Parathyroid adenoma (tissue), 2 donors: ENCODE data around the gene TPCN1.
A peak's percentile ranks its signal among the peaks of the same experiment; 100 is the strongest.

Experiments
- H2AFZ ChIP-seq: fragments of 300-600 bp; sonication (generic); one replicate; pipeline ENCODE4 v1.7.0; 2017; ENCODE audit warnings: antibody characterized with exemption, mild to moderate bottlenecking
- H3K27ac ChIP-seq: fragments of 300-600 bp; sonication (generic); one replicate; pipeline ENCODE4 v1.7.0; 2017
- H3K27me3 ChIP-seq: fragments of 300-600 bp; sonication (generic); one replicate; pipeline ENCODE4 v1.7.0; 2017; ENCODE audit warnings: low read length; ENCODE audit not compliant: control insufficient read depth, insufficient read depth
- H3K36me3 ChIP-seq: fragments of 300-600 bp; sonication (generic); one replicate; pipeline ENCODE4 v1.7.0; 2017; ENCODE audit warnings: low read length; ENCODE audit not compliant: control insufficient read depth, insufficient read depth
- H3K4me1 ChIP-seq: fragments of 300-600 bp; sonication (generic); one replicate; pipeline ENCODE4 v1.7.0; 2017; ENCODE audit warnings: control low read depth
- H3K4me2 ChIP-seq: fragments of 300-600 bp; sonication (generic); one replicate; pipeline ENCODE4 v1.7.0; 2017; ENCODE audit warnings: low read length
- H3K4me3 ChIP-seq: fragments of 300-600 bp; sonication (generic); one replicate; pipeline ENCODE4 v1.7.0; 2017; ENCODE audit warnings: low read depth, low read length
- H3K79me2 ChIP-seq: fragments of 300-600 bp; sonication (generic); one replicate; pipeline ENCODE4 v1.7.0; 2017; ENCODE audit warnings: control low read depth
- H3K9ac ChIP-seq: fragments of 300-600 bp; sonication (generic); one replicate; pipeline ENCODE4 v1.7.0; 2017; ENCODE audit warnings: mild to moderate bottlenecking
- H3K9me3 ChIP-seq: fragments of 300-600 bp; sonication (generic); one replicate; pipeline ENCODE4 v1.7.0; 2017; ENCODE audit warnings: low read length; ENCODE audit not compliant: control insufficient read depth
- CTCF ChIP-seq: fragments of 300-600 bp; sonication (generic); IDR thresholded peaks from one replicate; pipeline ENCODE4 v1.7.0; 2017; ENCODE audit warnings: antibody characterized with exemption, mild to moderate bottlenecking
- donor health status: primary hyperparathyroidism.

The TPCN1 gene

GRCh38 chr12:113227686-113228391 lies 6.6 kb downstream of the TPCN1 start:
- H3K9me3 ChIP-seq, result no peaks in the 10 kb centered on the region
- H3K9ac ChIP-seq, result no peak overlapping the region
- no peak overlapping the region for H3K4me2 ChIP-seq
- TF ChIP-seq CTCF, result no peak
- no peaks in the 10 kb centered on the region for H3K36me3 ChIP-seq
- H3K4me1 ChIP-seq, result peaks cover 26% of the 10 kb centered on the region
- H3K27me3 ChIP-seq, result no peaks in the 10 kb centered on the region
- H3K4me3 ChIP-seq, result no peak overlapping the region
- H3K79me2 ChIP-seq, result peaks cover 26% of the 10 kb centered on the region
- peak overlapping the region; percentile 31 for H3K27ac ChIP-seq
- no peak overlapping the region for H2AFZ ChIP-seq

- Histone ChIP-seq H3K27me3 (no peaks in the 10 kb centered on the region), H3K4me2 (no peak overlapping the region), H3K79me2 (peaks cover 26% of the 10 kb centered on the region), H3K4me3 (no peak overlapping the region), H3K9ac (no peak overlapping the region), H3K9me3 (no peaks in the 10 kb centered on the region), H2AFZ (no peak overlapping the region), H3K27ac (no peak overlapping the region), H3K4me1 (peaks cover 31% of the 10 kb centered on the region), H3K36me3 (no peaks in the 10 kb centered on the region)
- no peak for TF ChIP-seq CTCF
These were observed 7.2 kb downstream of the TPCN1 start for GRCh38 chr12:113228394-113229028.

GRCh38 chr12:113230315-113231234 lies 9.3 kb downstream of the TPCN1 start:
- no peaks in the 10 kb centered on the region for H3K36me3 ChIP-seq
- H3K9ac ChIP-seq, result no peak overlapping the region
- peaks cover 41% of the 10 kb centered on the region for H3K4me1 ChIP-seq

More at GRCh38 chr12:113230315-113231234, 9.3 kb downstream of the TPCN1 start:
- TF ChIP-seq CTCF, result no peak
- Histone ChIP-seq H3K9me3 (no peaks in the 10 kb centered on the region), H3K27me3 (no peaks in the 10 kb centered on the region), H3K4me3 (no peak overlapping the region), H2AFZ (no peak overlapping the region), H3K27ac (peak overlapping the region; percentile 82), H3K79me2 (peaks cover 26% of the 10 kb centered on the region), H3K4me2 (no peak overlapping the region)
